C4-2B (cell line): ENCODE measurements around the gene LUC7L.

Source experiments
- ZFX ChIP-seq: fragments of 450-650 bp; IDR thresholded peaks from 2 replicates; pipeline ENCODE4 v1.6.1; 2017
- TF ChIP-seq, protein P1 (sequence below): fragments of 450-650 bp; conservative IDR thresholded peaks from 2 replicates; pipeline ENCODE4 v1.5.1; 2017; ENCODE audit warnings: mild to moderate bottlenecking

DNA sequence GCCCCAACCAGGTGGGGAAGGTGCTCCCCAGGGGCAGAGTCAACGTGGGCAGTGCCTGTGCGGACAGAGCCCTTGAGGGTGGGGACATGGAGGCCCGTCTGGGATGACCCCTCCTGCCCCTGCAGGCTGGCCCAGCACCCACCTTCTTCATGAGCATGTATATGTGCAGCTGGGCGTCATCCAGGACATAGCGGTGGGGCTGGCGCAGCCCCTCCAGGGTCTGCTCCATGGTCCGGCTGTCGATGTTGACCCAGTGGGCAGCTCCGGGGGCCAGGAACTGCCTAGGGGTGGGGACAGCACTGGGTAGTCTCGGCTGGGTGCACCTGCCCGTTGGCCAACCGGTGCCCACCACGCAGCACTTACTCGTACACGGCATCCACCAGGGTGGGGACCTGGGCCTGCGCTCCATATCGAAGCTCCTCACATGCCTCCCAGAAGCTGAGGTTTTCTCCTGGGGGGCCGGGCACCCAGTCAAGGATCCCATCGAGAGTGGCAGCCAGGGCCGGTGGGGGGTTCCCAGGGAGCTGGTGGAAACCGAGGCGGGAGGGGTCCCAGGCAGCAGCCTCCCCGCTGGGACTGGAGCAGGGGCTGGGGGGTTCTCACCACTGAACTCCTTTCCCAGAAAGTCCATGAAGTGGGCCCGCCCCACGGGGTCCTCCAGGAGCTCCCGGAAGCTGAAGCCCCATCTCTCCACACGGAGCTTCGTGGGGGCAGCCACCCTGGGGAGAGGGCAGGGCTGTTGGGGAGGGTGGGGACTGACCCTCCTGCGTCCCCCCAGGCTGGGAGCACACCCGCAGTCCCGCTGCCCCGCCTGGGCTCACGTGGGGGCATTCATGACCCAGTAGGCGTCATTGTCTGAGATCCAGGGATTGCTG lies 41.4 kb upstream of the LUC7L start:
- TF ChIP-seq, protein P1, sequence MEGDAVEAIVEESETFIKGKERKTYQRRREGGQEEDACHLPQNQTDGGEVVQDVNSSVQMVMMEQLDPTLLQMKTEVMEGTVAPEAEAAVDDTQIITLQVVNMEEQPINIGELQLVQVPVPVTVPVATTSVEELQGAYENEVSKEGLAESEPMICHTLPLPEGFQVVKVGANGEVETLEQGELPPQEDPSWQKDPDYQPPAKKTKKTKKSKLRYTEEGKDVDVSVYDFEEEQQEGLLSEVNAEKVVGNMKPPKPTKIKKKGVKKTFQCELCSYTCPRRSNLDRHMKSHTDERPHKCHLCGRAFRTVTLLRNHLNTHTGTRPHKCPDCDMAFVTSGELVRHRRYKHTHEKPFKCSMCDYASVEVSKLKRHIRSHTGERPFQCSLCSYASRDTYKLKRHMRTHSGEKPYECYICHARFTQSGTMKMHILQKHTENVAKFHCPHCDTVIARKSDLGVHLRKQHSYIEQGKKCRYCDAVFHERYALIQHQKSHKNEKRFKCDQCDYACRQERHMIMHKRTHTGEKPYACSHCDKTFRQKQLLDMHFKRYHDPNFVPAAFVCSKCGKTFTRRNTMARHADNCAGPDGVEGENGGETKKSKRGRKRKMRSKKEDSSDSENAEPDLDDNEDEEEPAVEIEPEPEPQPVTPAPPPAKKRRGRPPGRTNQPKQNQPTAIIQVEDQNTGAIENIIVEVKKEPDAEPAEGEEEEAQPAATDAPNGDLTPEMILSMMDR, result no peak
- TF ChIP-seq ZFX, result no peak
